Right kidney (tissue), 1 donor: Measurements from ENCODE around the gene ANKRD17.

Experiments
- DNase-seq: peaks from one replicate; pipeline ENCODE4 v3.0.0-alpha.2; 2016

The ANKRD17 gene

DNA sequence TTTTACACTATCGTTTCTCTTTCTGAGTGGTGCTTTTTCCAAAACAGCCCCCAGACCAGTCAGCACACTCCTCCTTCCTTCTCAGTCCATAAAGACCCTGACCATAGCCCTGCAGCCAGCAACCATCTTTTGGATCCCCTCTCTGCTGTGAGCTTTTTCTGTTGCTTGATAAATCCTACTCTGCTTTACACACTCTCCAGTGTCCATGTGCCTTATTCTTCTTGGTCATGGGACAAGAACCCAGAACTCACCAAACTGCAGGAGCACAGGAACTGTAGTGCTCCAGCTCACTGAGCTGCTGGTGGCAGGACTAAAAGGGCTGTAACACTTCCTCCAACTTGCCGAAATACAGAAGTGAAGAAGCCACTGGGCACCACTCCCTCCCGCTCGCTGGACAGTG is 221.5 kb downstream of the ANKRD17 start:
- DNase-seq, result no peak

DNA sequence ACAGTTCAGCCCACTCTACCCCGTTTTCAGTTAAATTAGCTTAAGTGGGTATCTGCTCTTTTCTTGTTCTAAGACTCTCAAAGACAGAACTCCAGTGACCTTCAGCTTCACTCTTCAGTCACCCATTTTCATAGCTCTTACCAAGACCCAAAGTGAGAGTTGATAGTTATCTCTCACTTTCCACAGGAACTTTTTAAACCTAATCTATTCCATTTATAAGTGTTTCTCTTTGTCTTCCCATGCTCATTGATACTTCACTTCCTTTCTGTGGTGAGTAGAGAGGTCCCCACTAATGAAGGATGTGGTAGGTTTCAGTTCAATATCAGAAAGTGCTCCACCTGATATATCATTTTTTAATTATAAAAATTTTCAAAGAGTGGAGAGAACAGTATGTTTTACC is 222.5 kb downstream of the ANKRD17 start:
- DNase-seq, result no peak

DNA sequence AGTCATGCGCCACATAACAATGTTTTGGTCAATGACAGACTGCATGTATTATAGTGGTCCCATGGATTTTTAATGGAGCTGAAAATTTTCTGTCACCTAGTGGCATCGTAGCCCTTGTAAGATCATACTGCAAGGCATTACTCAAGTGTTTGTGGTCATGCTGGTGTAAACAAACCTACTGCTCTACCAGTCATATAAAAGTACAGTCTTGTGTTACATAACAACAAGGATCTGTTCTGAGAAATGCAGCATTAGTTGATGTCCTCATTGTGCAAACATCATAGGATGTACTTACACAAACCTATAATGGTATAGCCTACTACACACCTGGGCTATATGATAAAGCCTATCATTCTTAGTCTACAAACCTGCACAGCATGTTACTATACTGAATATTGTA is 223.7 kb downstream of the ANKRD17 start:
- DNase-seq, result no peak

DNA sequence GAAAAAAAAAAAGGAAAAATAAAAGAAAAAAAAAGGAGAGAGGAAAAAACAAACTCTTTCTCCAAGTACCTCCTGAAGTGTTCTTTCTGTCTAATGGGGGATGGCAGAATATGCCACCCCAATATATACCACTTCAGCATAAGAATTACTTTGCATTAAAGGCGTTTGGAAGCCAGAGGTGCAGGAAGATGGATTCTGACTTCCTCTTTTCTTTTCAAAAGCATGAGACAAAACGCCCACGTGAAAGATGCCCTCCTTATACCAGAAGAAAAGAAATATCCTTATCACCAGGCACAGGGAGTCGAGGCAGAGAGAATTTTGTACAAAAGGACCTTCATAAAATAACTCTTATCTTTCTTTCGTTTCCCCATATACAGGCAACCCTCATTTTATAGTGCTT is 230.0 kb downstream of the ANKRD17 start:
- DNase-seq, result no peak
